Stomach (tissue), 4 donors: Measurements from ENCODE around the gene FGFRL1.

Experiments
- POLR2A ChIP-seq, 4 donors: fragments of 450-650 bp; IDR thresholded peaks; one replicate each; pipeline ENCODE4 v1.6.1; 2016; ENCODE audit warnings: antibody characterized with exemption in 4 of 4, control low read depth in 2 of 4, mild to moderate bottlenecking in 1 of 4, moderate library complexity in 1 of 4
- POLR2AphosphoS5 ChIP-seq, 3 donors: sonication (generic); formaldehyde crosslinking; IDR thresholded peaks; one replicate each; pipeline ENCODE4 v1.6.1; 2016; ENCODE audit warnings: antibody characterized with exemption in 3 of 3
- TF ChIP-seq, protein P1 (sequence below), 7 experiments: fragments of 450-650 bp in 4 of 7; fragments of 200-600 bp in 3 of 7; sonication (generic) in 3 of 7; IDR thresholded peaks; one replicate each; pipeline ENCODE4 v1.5.1; 2016 to 2019; ENCODE audit warnings: antibody characterized with exemption in 7 of 7, control low read depth in 2 of 7, mild to moderate bottlenecking in 1 of 7

DNA sequence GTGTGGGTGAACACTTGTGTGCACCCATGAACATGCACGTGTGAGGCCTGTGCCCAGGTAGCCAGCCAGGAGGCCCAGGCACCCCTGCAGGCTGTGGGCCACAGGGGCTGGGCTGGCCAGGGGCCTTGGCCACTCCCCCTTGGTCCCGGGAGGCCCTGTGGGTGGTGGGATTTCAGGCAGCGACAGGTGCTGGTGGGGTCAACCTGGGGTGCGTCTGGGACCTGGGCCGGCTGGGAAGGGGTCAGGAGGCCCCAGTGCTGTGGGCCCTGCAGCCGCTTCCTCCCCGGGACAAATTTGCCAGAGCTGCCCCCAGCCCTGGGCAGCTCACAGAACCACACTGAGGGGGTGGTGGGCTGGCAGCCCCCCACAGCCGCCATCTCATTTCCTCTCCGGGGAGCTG, 7.9 kb downstream of the FGFRL1 start:
- TF ChIP-seq, protein P1, sequence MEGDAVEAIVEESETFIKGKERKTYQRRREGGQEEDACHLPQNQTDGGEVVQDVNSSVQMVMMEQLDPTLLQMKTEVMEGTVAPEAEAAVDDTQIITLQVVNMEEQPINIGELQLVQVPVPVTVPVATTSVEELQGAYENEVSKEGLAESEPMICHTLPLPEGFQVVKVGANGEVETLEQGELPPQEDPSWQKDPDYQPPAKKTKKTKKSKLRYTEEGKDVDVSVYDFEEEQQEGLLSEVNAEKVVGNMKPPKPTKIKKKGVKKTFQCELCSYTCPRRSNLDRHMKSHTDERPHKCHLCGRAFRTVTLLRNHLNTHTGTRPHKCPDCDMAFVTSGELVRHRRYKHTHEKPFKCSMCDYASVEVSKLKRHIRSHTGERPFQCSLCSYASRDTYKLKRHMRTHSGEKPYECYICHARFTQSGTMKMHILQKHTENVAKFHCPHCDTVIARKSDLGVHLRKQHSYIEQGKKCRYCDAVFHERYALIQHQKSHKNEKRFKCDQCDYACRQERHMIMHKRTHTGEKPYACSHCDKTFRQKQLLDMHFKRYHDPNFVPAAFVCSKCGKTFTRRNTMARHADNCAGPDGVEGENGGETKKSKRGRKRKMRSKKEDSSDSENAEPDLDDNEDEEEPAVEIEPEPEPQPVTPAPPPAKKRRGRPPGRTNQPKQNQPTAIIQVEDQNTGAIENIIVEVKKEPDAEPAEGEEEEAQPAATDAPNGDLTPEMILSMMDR (IDR thresholded peaks at IDR 0.05): no peak
- TF ChIP-seq POLR2A (IDR thresholded peaks at IDR 0.05) (no peak), POLR2AphosphoS5 (IDR thresholded peaks at IDR 0.05) (no peak)
